GM23338 (cell line): ENCODE results near the gene HTR1B. TPM values are rescaled to one million over a fixed set of nuclear protein-coding genes. Genes with fewer than 3 reads are reported as not detected.

Source experiments
- ATAC-seq: fragments of 200-7000 bp; cut with Tn5 transposase; 3 replicates; pipeline ENCODE4 v1.9.1; 2020
- DNase-seq: peaks from one replicate; pipeline ENCODE4 v3.0.0-alpha.2; 2015; ENCODE audit warnings: low spot score
- H2AFZ ChIP-seq: fragments of 200-600 bp; sonication (generic); 2 replicates; pipeline ENCODE4 v1.8.0; 2016; ENCODE audit warnings: antibody characterized with exemption, mild to moderate bottlenecking, moderate library complexity
- H3F3A ChIP-seq: fragments of 200-600 bp; sonication (generic); replicated peaks from 2 replicates; pipeline ENCODE4 v1.8.0; 2017; ENCODE audit warnings: antibody characterized with exemption, mixed run types, low read depth
- H3K27ac ChIP-seq: fragments of 200-600 bp; sonication (generic); 2 replicates; pipeline ENCODE4 v1.6.1; 2016; ENCODE audit warnings: low read depth
- H3K27me3 ChIP-seq: fragments of 200-600 bp; sonication (generic); 2 replicates; pipeline ENCODE4 v1.8.0; 2016; ENCODE audit warnings: mild to moderate bottlenecking, mixed run types, moderate library complexity; ENCODE audit not compliant: insufficient read depth
- H3K36me3 ChIP-seq: fragments of 200-600 bp; sonication (generic); 2 replicates; pipeline ENCODE4 v1.8.0; 2016; ENCODE audit warnings: mild to moderate bottlenecking; ENCODE audit not compliant: insufficient read depth
- H3K4me1 ChIP-seq: fragments of 200-600 bp; sonication (generic); 2 replicates; pipeline ENCODE4 v1.8.0; 2016; ENCODE audit warnings: mild to moderate bottlenecking, moderate library complexity; ENCODE audit not compliant: insufficient read depth
- H3K4me2 ChIP-seq: fragments of 200-600 bp; sonication (generic); 2 replicates; pipeline ENCODE4 v1.7.1; 2017; ENCODE audit warnings: mixed run types
- H3K4me3 ChIP-seq: fragments of 200-600 bp; sonication (generic); 2 replicates; pipeline ENCODE4 v1.6.1; 2016; ENCODE audit warnings: mixed run types
- H3K79me2 ChIP-seq: fragments of 200-600 bp; sonication (generic); replicated peaks from 2 replicates; pipeline ENCODE4 v1.8.0; 2017; ENCODE audit warnings: mild to moderate bottlenecking; ENCODE audit not compliant: insufficient read depth
- H3K9me2 ChIP-seq: fragments of 200-600 bp; sonication (generic); 2 replicates; pipeline ENCODE4 v1.8.0; 2017; ENCODE audit not compliant: insufficient read depth
- H4K20me1 ChIP-seq: fragments of 200-600 bp; sonication (generic); replicated peaks from 2 replicates; pipeline ENCODE4 v1.8.0; 2017; ENCODE audit warnings: mild to moderate bottlenecking; ENCODE audit not compliant: insufficient read depth
- H3K27ac Mint-ChIP-seq: 2 replicates; pipeline ENCODE4 v1.8.0; 2020; ENCODE audit warnings: inconsistent platforms, mild to moderate bottlenecking, moderate library complexity, mixed read lengths
- H3K27me3 Mint-ChIP-seq: 3 replicates; pipeline ENCODE4 v1.8.0; 2022; ENCODE audit warnings: low read depth, mild to moderate bottlenecking, moderate library complexity, mixed read lengths, inconsistent platforms; ENCODE audit not compliant: insufficient read depth, poor library complexity
- H3K36me3 Mint-ChIP-seq: 3 replicates; pipeline ENCODE4 v1.8.0; 2021; ENCODE audit warnings: low read depth, mild to moderate bottlenecking, inconsistent platforms, moderate library complexity, mixed read lengths
- H3K4me1 Mint-ChIP-seq: 3 replicates; pipeline ENCODE4 v1.8.0; 2020; ENCODE audit warnings: mild to moderate bottlenecking, inconsistent platforms, mixed read lengths
- H3K4me3 Mint-ChIP-seq: 3 replicates; pipeline ENCODE4 v1.8.0; 2021; ENCODE audit warnings: moderate library complexity, mild to moderate bottlenecking, inconsistent platforms, mixed read lengths
- H3K9me3 Mint-ChIP-seq: 3 replicates; pipeline ENCODE4 v1.8.0; 2020; ENCODE audit warnings: moderate library complexity, mild to moderate bottlenecking, inconsistent platforms, mixed read lengths
- CREB1 ChIP-seq: fragments of 250-450 bp; sonication (Bioruptor Pico); IDR thresholded peaks from 2 replicates; pipeline ENCODE4 v1.5.0; 2020; ENCODE audit warnings: low read depth, mild to moderate bottlenecking, moderate library complexity
- EZH2 ChIP-seq: fragments of 200-600 bp; sonication (generic); IDR thresholded peaks from one replicate; pipeline ENCODE4 v1.8.0; 2017; ENCODE audit warnings: antibody characterized with exemption, mild to moderate bottlenecking, low read depth; ENCODE audit not compliant: unreplicated experiment
- EZH2phosphoT487 ChIP-seq: fragments of 200-600 bp; sonication (generic); IDR thresholded peaks from one replicate; pipeline ENCODE4 v1.8.1; 2018; ENCODE audit warnings: antibody characterized with exemption; ENCODE audit not compliant: unreplicated experiment
- NANOG ChIP-seq: IDR thresholded peaks from 2 replicates; pipeline ENCODE4 v1.6.1; 2016; ENCODE audit warnings: antibody characterized with exemption, borderline replicate concordance
- POLR2AphosphoS5 ChIP-seq: IDR thresholded peaks from 2 replicates; pipeline ENCODE4 v1.6.1; 2016; ENCODE audit warnings: antibody characterized with exemption, low read depth
- STAT1 ChIP-seq: IDR thresholded peaks from one replicate; pipeline ENCODE4 v1.6.1; 2016; ENCODE audit warnings: antibody characterized with exemption; ENCODE audit not compliant: unreplicated experiment
- ZNF114 ChIP-seq: fragments of 250-450 bp; sonication (Bioruptor Pico); IDR thresholded peaks from 2 replicates; pipeline ENCODE4 v1.5.0; 2020; ENCODE audit warnings: mild to moderate bottlenecking, moderate library complexity
- ZNF331 ChIP-seq: fragments of 250-450 bp; sonication (Bioruptor Pico); IDR thresholded peaks from 2 replicates; pipeline ENCODE4 v1.5.0; 2020; ENCODE audit warnings: low read depth, mild to moderate bottlenecking, moderate library complexity
- polyA plus RNA-seq: library from polyadenylated mRNA; unstranded; fragments of >200 nt; fragmentation: Nextera tagmentation; extraction: Ambion mirVana; gene quantifications from 2 replicates; pipeline ENCODE4 v1.2.1, GENCODE V29; 2016
- total RNA-seq: library from RNA; depleted of rRNA; stranded (reverse); fragments of >200 nt; shearing (Covaris generic); gene quantifications from 2 replicates; pipeline ENCODE4 v1.2.3, GENCODE V29; 2014
- TF ChIP-seq, protein P1 (sequence below): IDR thresholded peaks from 2 replicates; pipeline ENCODE4 v1.6.1; 2016; ENCODE audit warnings: antibody characterized with exemption
- TF ChIP-seq, protein P2 (sequence below), 2 experiments: fragments of 200-600 bp in 1 of 2; sonication (generic) in 1 of 2; conservative IDR thresholded peaks; 2 replicates each; pipeline versions ENCODE4 v1.5.1 to v1.6.1; 2016 to 2017; ENCODE audit warnings: antibody characterized with exemption in 2 of 2, low read depth in 2 of 2, mild to moderate bottlenecking in 2 of 2, moderate library complexity in 1 of 2
- TF ChIP-seq, protein P3 (sequence below): fragments of 250-450 bp; sonication (Bioruptor Pico); IDR thresholded peaks from 2 replicates; pipeline ENCODE4 v1.5.0; 2020; ENCODE audit warnings: mild to moderate bottlenecking, moderate library complexity
- TF ChIP-seq, protein P4 (sequence below): IDR thresholded peaks from one replicate; pipeline ENCODE4 v1.6.1; 2018; ENCODE audit warnings: antibody characterized with exemption; ENCODE audit not compliant: unreplicated experiment

The HTR1B gene
- total and polyA plus RNA-seq, 2 experiments from 2014 or later, result 0.19 to 0.21 TPM

DNA sequence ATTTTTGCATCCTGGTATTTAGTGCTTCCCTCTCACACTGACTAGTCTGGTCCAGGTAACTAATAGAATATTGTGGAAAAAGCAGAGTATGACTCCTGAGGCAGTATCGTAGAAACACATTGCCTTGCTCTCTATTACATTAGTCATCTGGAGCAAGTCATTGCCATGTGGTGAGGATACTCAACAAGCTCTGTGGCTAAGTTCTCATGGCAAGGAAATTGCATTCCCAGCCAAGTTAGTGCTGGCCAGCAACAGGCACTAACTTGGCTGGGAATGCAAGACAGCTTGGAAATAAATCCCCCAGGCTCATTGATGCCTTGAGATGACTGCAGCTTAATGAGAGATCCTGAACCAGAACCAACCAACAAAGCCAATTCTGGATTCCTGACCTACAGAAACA, 39.7 kb upstream of the HTR1B start:
- Histone ChIP-seq H3K79me2 (no peaks in the 10 kb centered on the region), H3K27me3 (no peaks in the 10 kb centered on the region), H2AFZ (no peak overlapping the region), H3K4me1 (0 out of 2 replicates have a peak, but pooled peaks cover 14% of the 10 kb centered on the region), H3K9me2 (peaks cover 11% of the 10 kb centered on the region; the same call in 1 of the 2 replicates), H3K27ac (no peak overlapping the region), H3K36me3 (no peaks in the 10 kb centered on the region), H3F3A (no peaks in the 10 kb centered on the region), H4K20me1 (no peaks in the 10 kb centered on the region), H3K4me3 (no peak overlapping the region), H3K4me2 (no peak overlapping the region)
- Mint-ChIP-seq H3K27ac (no peak overlapping the region), H3K4me1 (peaks cover 11% of the 10 kb centered on the region), H3K27me3 (no peaks in the 10 kb centered on the region), H3K36me3 (no peaks in the 10 kb centered on the region), H3K9me3 (no peaks in the 10 kb centered on the region), H3K4me3 (no peak overlapping the region)
- ATAC-seq, result no peak
- TF ChIP-seq EZH2 (no peak), ZNF331 (CRISPR knock-in tag) (no peak), EZH2phosphoT487 (no peak), STAT1 (no peak), NANOG (no peak), POLR2AphosphoS5 (no peak), ZNF114 (CRISPR knock-in tag) (no peak), CREB1 (CRISPR knock-in tag) (no peak)
- TF ChIP-seq, protein P1, sequence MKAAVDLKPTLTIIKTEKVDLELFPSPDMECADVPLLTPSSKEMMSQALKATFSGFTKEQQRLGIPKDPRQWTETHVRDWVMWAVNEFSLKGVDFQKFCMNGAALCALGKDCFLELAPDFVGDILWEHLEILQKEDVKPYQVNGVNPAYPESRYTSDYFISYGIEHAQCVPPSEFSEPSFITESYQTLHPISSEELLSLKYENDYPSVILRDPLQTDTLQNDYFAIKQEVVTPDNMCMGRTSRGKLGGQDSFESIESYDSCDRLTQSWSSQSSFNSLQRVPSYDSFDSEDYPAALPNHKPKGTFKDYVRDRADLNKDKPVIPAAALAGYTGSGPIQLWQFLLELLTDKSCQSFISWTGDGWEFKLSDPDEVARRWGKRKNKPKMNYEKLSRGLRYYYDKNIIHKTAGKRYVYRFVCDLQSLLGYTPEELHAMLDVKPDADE, result no peak
- TF ChIP-seq, protein P2, sequence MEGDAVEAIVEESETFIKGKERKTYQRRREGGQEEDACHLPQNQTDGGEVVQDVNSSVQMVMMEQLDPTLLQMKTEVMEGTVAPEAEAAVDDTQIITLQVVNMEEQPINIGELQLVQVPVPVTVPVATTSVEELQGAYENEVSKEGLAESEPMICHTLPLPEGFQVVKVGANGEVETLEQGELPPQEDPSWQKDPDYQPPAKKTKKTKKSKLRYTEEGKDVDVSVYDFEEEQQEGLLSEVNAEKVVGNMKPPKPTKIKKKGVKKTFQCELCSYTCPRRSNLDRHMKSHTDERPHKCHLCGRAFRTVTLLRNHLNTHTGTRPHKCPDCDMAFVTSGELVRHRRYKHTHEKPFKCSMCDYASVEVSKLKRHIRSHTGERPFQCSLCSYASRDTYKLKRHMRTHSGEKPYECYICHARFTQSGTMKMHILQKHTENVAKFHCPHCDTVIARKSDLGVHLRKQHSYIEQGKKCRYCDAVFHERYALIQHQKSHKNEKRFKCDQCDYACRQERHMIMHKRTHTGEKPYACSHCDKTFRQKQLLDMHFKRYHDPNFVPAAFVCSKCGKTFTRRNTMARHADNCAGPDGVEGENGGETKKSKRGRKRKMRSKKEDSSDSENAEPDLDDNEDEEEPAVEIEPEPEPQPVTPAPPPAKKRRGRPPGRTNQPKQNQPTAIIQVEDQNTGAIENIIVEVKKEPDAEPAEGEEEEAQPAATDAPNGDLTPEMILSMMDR (conservative IDR thresholded peaks at IDR 0.05; ENCODE audit: low read depth in 2 of 2), result no peak
- TF ChIP-seq, protein P3, sequence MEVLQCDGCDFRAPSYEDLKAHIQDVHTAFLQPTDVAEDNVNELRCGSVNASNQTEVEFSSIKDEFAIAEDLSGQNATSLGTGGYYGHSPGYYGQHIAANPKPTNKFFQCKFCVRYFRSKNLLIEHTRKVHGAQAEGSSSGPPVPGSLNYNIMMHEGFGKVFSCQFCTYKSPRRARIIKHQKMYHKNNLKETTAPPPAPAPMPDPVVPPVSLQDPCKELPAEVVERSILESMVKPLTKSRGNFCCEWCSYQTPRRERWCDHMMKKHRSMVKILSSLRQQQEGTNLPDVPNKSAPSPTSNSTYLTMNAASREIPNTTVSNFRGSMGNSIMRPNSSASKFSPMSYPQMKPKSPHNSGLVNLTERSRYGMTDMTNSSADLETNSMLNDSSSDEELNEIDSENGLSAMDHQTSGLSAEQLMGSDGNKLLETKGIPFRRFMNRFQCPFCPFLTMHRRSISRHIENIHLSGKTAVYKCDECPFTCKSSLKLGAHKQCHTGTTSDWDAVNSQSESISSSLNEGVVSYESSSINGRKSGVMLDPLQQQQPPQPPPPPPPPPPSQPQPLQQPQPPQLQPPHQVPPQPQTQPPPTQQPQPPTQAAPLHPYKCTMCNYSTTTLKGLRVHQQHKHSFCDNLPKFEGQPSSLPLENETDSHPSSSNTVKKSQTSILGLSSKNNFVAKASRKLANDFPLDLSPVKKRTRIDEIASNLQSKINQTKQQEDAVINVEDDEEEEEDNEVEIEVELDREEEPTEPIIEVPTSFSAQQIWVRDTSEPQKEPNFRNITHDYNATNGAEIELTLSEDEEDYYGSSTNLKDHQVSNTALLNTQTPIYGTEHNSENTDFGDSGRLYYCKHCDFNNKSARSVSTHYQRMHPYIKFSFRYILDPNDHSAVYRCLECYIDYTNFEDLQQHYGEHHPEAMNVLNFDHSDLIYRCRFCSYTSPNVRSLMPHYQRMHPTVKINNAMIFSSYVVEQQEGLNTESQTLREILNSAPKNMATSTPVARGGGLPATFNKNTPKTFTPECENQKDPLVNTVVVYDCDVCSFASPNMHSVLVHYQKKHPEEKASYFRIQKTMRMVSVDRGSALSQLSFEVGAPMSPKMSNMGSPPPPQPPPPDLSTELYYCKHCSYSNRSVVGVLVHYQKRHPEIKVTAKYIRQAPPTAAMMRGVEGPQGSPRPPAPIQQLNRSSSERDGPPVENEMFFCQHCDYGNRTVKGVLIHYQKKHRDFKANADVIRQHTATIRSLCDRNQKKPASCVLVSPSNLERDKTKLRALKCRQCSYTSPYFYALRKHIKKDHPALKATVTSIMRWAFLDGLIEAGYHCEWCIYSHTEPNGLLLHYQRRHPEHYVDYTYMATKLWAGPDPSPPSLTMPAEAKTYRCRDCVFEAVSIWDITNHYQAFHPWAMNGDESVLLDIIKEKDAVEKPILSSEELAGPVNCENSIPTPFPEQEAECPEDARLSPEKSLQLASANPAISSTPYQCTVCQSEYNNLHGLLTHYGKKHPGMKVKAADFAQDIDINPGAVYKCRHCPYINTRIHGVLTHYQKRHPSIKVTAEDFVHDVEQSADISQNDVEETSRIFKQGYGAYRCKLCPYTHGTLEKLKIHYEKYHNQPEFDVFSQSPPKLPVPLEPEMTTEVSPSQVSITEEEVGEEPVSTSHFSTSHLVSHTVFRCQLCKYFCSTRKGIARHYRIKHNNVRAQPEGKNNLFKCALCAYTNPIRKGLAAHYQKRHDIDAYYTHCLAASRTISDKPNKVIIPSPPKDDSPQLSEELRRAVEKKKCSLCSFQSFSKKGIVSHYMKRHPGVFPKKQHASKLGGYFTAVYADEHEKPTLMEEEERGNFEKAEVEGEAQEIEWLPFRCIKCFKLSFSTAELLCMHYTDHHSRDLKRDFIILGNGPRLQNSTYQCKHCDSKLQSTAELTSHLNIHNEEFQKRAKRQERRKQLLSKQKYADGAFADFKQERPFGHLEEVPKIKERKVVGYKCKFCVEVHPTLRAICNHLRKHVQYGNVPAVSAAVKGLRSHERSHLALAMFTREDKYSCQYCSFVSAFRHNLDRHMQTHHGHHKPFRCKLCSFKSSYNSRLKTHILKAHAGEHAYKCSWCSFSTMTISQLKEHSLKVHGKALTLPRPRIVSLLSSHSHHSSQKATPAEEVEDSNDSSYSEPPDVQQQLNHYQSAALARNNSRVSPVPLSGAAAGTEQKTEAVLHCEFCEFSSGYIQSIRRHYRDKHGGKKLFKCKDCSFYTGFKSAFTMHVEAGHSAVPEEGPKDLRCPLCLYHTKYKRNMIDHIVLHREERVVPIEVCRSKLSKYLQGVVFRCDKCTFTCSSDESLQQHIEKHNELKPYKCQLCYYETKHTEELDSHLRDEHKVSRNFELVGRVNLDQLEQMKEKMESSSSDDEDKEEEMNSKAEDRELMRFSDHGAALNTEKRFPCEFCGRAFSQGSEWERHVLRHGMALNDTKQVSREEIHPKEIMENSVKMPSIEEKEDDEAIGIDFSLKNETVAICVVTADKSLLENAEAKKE (CRISPR knock-in tag), result no peak
- TF ChIP-seq, protein P4, sequence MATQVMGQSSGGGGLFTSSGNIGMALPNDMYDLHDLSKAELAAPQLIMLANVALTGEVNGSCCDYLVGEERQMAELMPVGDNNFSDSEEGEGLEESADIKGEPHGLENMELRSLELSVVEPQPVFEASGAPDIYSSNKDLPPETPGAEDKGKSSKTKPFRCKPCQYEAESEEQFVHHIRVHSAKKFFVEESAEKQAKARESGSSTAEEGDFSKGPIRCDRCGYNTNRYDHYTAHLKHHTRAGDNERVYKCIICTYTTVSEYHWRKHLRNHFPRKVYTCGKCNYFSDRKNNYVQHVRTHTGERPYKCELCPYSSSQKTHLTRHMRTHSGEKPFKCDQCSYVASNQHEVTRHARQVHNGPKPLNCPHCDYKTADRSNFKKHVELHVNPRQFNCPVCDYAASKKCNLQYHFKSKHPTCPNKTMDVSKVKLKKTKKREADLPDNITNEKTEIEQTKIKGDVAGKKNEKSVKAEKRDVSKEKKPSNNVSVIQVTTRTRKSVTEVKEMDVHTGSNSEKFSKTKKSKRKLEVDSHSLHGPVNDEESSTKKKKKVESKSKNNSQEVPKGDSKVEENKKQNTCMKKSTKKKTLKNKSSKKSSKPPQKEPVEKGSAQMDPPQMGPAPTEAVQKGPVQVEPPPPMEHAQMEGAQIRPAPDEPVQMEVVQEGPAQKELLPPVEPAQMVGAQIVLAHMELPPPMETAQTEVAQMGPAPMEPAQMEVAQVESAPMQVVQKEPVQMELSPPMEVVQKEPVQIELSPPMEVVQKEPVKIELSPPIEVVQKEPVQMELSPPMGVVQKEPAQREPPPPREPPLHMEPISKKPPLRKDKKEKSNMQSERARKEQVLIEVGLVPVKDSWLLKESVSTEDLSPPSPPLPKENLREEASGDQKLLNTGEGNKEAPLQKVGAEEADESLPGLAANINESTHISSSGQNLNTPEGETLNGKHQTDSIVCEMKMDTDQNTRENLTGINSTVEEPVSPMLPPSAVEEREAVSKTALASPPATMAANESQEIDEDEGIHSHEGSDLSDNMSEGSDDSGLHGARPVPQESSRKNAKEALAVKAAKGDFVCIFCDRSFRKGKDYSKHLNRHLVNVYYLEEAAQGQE, result no peak
- no peak for DNase-seq
